Measurements from ENCODE around the gene SPATA13.

Gene SPATA13

DNA sequence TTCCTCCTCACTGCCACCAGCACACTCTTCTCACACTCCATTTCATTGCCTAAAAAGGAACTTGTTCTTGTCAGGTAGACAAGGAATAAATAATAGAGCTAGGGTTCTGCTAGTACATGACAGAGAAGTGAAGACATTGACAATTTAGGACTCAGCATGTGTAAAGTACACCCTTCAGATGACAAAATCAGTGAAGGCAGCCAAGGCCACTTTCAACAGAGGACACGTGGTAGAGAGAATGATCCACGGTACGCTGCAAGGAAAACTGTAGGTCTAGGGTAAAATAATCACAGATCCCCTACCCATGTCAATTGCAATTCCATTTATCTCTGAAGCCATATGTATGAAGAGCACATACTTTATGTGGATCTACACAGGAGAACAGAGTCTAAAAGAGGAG lies 7.2 kb upstream of the SPATA13 start:
- Histone ChIP-seq H3K36me3 (ENCODE audit: control insufficient read depth in 2 of 2, insufficient read depth in 1 of 2, low read length in 2 of 2) (no peaks in the 10 kb centered on the region), H3K9me3 (ENCODE audit: control insufficient read depth, insufficient read depth, low read depth, low read length) (no peaks in the 10 kb centered on the region), H3K4me3 (ENCODE audit: low read depth, low read length) (no peak overlapping the region), H3K4me1 (ENCODE audit: control insufficient read depth, insufficient read depth, low read length) (no peaks in the 10 kb centered on the region), H3K27ac (ENCODE audit: extremely low read depth, low read depth, low read length) (no peak overlapping the region)
- TF ChIP-seq ZNF664 (tag by site-specific recombination; IDR thresholded peaks at IDR 0.05) (no peak), ZNF292 (tag by site-specific recombination; IDR thresholded peaks at IDR 0.05; ENCODE audit: borderline replicate concordance, low read depth) (no peak), ZNF548 (tag by site-specific recombination; IDR thresholded peaks at IDR 0.05) (no peak)
- TF ChIP-seq, protein P1, sequence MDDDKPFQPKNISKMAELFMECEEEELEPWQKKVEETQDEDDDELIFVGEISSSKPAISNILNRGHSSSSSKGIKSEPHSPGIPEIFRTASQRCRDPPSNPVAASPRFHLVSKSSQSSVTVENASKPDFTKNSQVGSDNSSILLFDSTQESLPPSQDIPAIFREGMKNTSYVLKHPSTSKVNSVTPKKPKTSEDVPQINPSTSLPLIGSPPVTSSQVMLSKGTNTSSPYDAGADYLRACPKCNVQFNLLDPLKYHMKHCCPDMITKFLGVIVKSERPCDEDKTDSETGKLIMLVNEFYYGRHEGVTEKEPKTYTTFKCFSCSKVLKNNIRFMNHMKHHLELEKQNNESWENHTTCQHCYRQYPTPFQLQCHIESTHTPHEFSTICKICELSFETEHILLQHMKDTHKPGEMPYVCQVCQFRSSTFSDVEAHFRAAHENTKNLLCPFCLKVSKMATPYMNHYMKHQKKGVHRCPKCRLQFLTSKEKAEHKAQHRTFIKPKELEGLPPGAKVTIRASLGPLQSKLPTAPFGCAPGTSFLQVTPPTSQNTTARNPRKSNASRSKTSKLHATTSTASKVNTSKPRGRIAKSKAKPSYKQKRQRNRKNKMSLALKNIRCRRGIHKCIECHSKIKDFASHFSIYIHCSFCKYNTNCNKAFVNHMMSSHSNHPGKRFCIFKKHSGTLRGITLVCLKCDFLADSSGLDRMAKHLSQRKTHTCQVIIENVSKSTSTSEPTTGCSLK (tag by site-specific recombination; IDR thresholded peaks at IDR 0.05): no peak
- CTCF ChIA-PET: no interaction called here
- POLR2A ChIA-PET: no interaction called here

DNA sequence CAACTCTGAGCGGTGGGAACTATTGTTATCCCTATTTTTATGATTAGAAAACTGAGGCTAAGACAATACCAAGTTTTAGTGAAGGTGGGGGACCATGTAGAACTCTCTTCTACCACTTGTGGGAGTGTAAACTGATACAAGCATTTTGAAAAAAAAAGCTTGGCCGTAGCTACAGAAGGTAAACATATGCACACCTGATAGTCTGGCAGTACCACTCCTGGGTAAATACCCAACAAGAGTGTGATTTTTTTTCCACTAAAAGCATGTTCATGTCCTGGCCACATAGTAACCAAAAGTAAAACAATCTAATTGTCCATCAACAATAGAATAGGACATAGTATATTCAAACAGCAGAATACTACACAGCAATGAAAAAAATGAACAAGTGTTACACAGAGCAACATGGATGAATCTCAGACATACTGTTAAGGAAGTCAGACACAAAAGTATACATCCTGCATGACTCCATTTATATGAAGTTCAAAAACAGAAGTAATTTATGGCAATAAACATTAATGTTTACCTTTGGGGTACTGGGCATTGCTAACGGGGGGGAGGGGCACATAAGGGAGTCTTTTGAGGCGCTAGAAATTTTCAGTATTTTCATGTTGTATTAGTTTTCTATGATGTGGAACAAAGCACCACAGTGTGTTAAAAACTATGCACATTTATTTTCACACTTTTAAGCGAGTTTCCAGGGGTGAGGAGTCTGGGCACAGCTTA lies 6.4 kb upstream of the SPATA13 start:
- H3K9me3 ChIP-seq (ENCODE audit: control insufficient read depth, insufficient read depth, low read depth, low read length): no peaks in the 10 kb centered on the region
- TF ChIP-seq, protein P2, sequence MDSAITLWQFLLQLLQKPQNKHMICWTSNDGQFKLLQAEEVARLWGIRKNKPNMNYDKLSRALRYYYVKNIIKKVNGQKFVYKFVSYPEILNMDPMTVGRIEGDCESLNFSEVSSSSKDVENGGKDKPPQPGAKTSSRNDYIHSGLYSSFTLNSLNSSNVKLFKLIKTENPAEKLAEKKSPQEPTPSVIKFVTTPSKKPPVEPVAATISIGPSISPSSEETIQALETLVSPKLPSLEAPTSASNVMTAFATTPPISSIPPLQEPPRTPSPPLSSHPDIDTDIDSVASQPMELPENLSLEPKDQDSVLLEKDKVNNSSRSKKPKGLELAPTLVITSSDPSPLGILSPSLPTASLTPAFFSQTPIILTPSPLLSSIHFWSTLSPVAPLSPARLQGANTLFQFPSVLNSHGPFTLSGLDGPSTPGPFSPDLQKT (IDR thresholded peaks at IDR 0.05; ENCODE audit: borderline replicate concordance, low read depth, low read length): no peak
- TF ChIP-seq ZNF146 (tag by site-specific recombination; IDR thresholded peaks at IDR 0.05): peak; percentile 17; the same call in 1 of the 2 replicates
- CTCF ChIA-PET: interaction anchor here (0.6 kb wide), 1 partner anchor 134 kb away, joined by 4 read pairs; no protein-coding TSS in a partner anchor

DNA sequence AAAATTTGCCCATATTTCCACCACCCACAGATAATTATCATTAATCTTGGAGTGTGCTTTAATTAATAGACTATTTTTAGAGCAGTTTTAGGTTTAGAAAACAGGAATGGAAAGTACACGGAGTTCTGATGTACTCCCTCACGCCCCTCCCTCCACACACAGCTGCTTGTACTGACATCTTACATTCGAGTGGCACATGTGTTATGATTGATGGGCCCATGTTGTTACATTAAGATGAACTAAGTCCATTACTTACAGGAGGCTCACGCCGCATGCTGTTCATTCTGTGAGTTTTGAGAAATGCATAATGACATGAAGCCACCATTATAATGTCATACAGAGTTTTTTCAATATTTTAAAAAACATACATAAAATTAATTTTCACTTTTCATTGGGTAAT lies 1.2 kb upstream of the SPATA13 start:
- no peak overlapping the region for H3K27ac ChIP-seq (ENCODE audit: extremely low read depth, low read depth, low read length)
- H3K9me3 ChIP-seq (ENCODE audit: control insufficient read depth, insufficient read depth, low read depth, low read length): no peaks in the 10 kb centered on the region
- no peak overlapping the region for H3K4me3 ChIP-seq (ENCODE audit: low read depth, low read length)
- ChIA-PET CTCF (no interaction called here), POLR2A (no interaction called here)
- 0 out of 2 replicates have a peak, but pooled peaks cover 7% of the 10 kb centered on the region for H3K4me1 ChIP-seq (ENCODE audit: control insufficient read depth, insufficient read depth, low read length)
- no peaks in the 10 kb centered on the region for H3K36me3 ChIP-seq (ENCODE audit: control insufficient read depth in 2 of 2, insufficient read depth in 1 of 2, low read length in 2 of 2)
- TF ChIP-seq, protein P3, sequence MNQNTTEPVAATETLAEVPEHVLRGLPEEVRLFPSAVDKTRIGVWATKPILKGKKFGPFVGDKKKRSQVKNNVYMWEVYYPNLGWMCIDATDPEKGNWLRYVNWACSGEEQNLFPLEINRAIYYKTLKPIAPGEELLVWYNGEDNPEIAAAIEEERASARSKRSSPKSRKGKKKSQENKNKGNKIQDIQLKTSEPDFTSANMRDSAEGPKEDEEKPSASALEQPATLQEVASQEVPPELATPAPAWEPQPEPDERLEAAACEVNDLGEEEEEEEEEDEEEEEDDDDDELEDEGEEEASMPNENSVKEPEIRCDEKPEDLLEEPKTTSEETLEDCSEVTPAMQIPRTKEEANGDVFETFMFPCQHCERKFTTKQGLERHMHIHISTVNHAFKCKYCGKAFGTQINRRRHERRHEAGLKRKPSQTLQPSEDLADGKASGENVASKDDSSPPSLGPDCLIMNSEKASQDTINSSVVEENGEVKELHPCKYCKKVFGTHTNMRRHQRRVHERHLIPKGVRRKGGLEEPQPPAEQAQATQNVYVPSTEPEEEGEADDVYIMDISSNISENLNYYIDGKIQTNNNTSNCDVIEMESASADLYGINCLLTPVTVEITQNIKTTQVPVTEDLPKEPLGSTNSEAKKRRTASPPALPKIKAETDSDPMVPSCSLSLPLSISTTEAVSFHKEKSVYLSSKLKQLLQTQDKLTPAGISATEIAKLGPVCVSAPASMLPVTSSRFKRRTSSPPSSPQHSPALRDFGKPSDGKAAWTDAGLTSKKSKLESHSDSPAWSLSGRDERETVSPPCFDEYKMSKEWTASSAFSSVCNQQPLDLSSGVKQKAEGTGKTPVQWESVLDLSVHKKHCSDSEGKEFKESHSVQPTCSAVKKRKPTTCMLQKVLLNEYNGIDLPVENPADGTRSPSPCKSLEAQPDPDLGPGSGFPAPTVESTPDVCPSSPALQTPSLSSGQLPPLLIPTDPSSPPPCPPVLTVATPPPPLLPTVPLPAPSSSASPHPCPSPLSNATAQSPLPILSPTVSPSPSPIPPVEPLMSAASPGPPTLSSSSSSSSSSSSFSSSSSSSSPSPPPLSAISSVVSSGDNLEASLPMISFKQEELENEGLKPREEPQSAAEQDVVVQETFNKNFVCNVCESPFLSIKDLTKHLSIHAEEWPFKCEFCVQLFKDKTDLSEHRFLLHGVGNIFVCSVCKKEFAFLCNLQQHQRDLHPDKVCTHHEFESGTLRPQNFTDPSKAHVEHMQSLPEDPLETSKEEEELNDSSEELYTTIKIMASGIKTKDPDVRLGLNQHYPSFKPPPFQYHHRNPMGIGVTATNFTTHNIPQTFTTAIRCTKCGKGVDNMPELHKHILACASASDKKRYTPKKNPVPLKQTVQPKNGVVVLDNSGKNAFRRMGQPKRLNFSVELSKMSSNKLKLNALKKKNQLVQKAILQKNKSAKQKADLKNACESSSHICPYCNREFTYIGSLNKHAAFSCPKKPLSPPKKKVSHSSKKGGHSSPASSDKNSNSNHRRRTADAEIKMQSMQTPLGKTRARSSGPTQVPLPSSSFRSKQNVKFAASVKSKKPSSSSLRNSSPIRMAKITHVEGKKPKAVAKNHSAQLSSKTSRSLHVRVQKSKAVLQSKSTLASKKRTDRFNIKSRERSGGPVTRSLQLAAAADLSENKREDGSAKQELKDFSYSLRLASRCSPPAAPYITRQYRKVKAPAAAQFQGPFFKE (tag by site-specific recombination; IDR thresholded peaks at IDR 0.05; ENCODE audit: borderline replicate concordance): no peak
- TF ChIP-seq TRIM28 (IDR thresholded peaks at IDR 0.05; ENCODE audit: borderline replicate concordance, low read length) (no peak), ZNF530 (tag by site-specific recombination; IDR thresholded peaks at IDR 0.05; ENCODE audit: low read depth) (no peak), ZNF10 (tag by site-specific recombination; IDR thresholded peaks at IDR 0.05) (no peak), ZBTB17 (tag by site-specific recombination; IDR thresholded peaks at IDR 0.05) (no peak), KLF1 (tag by site-specific recombination; IDR thresholded peaks at IDR 0.05) (no peak)
- TF ChIP-seq, protein P4, sequence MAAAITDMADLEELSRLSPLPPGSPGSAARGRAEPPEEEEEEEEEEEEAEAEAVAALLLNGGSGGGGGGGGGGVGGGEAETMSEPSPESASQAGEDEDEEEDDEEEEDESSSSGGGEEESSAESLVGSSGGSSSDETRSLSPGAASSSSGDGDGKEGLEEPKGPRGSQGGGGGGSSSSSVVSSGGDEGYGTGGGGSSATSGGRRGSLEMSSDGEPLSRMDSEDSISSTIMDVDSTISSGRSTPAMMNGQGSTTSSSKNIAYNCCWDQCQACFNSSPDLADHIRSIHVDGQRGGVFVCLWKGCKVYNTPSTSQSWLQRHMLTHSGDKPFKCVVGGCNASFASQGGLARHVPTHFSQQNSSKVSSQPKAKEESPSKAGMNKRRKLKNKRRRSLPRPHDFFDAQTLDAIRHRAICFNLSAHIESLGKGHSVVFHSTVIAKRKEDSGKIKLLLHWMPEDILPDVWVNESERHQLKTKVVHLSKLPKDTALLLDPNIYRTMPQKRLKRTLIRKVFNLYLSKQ (tag by site-specific recombination; IDR thresholded peaks at IDR 0.05; ENCODE audit: borderline replicate concordance): no peak
- TF ChIP-seq, protein P5, sequence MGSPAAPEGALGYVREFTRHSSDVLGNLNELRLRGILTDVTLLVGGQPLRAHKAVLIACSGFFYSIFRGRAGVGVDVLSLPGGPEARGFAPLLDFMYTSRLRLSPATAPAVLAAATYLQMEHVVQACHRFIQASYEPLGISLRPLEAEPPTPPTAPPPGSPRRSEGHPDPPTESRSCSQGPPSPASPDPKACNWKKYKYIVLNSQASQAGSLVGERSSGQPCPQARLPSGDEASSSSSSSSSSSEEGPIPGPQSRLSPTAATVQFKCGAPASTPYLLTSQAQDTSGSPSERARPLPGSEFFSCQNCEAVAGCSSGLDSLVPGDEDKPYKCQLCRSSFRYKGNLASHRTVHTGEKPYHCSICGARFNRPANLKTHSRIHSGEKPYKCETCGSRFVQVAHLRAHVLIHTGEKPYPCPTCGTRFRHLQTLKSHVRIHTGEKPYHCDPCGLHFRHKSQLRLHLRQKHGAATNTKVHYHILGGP (tag by site-specific recombination; IDR thresholded peaks at IDR 0.05): no peak
- TF ChIP-seq, protein P1 (tag by site-specific recombination; IDR thresholded peaks at IDR 0.05): no peak

More for the DNA sequence above, 6.4 kb upstream of the SPATA13 start:
- POLR2A ChIA-PET: no interaction called here
- H3K4me1 ChIP-seq (ENCODE audit: control insufficient read depth, insufficient read depth, low read length): no peaks in the 10 kb centered on the region
- no peak overlapping the region for H3K27ac ChIP-seq (ENCODE audit: extremely low read depth, low read depth, low read length)
- H3K4me3 ChIP-seq (ENCODE audit: low read depth, low read length): no peak overlapping the region
- no peaks in the 10 kb centered on the region for H3K36me3 ChIP-seq (ENCODE audit: control insufficient read depth in 2 of 2, insufficient read depth in 1 of 2, low read length in 2 of 2)

Data from HEK293 (cell line).